Putamen (tissue), 1 donor: ENCODE data around the gene SPAG16.

Experiments
- DNase-seq: peaks from one replicate; pipeline ENCODE4 v3.0.0-alpha.2; 2016; ENCODE audit warnings: low spot score

The SPAG16 gene

DNA sequence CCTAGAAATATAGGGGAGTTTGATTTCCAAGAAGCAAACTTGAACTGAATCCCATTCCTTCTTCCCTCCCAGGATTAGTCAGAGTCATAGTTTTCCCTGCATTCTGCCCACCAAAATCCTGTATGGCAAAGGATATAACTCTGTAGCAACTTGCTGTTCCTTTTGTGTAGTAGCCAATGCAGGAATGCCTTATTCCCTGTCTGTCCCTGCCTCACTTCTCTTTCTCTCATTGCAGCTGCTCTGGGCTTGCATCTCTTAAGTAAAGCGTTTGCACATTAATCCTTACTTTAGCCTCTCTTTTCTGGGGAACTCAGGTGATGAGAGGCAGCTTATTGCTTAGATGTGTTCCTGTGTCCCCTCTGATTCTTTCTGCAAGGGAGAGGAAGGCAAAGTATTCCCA, 793.5 kb downstream of the SPAG16 start:
- no peak for DNase-seq

DNA sequence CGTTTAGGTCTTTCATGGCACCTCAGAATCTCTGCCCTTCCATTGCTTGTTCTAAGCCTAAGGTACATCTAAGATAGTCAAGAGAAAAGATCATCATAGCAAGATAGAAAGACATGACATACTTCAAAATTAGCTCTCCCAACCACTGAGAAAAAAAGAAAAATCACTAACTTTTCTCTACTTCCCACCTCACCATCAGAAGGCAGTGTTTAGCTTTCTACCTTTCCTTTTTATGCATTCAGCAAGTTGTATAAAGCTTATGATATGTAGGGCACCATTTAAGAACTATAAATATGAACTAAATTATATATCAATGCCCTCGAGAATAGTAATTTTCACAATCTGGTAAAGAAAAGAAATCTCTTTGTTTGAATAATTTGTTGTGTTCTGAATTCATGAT, 794.8 kb downstream of the SPAG16 start:
- DNase-seq, result no peak

DNA sequence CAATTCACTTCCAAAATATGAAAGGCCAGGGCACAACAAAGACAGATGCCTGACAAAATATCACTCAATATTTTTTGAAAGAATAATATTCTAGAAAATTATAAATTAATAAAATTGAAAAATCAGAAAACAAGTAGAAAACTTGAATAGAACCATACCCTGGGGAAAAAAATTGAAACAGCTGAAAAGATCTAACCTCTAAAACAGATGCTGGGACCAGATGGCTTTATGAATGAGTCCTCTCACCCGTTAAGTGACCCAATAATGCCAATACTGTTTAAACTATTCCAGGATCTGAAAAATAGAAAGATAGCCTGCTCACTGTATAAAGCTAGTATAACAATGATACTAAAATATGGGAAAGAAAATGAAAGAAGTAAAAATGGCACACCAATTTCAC, 804.3 kb downstream of the SPAG16 start:
- DNase-seq, result no peak

DNA sequence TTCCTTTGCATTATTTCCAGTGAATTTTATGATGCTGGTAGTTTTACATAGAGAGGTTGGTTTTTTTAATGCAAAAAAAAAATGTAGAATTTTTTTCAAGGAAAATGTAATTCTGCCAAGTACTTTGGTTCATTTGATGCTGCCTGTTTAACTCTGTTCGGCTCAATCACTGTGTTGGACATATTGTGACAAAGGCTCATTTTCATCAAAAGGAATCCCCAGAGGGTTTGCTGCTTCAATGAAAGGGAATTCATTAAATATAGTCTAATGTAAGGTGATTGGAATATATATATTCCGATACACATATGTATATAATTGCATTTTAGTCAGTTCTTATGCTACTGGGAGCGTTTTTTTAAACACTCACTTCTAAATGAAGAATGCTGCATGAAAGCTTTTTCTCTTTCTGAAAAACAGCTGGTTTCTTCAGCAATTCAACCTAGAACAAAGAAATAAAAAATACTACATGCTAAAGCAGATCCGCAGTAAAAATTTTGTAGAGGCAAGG, 812.0 kb downstream of the SPAG16 start:
- no peak for DNase-seq

DNA sequence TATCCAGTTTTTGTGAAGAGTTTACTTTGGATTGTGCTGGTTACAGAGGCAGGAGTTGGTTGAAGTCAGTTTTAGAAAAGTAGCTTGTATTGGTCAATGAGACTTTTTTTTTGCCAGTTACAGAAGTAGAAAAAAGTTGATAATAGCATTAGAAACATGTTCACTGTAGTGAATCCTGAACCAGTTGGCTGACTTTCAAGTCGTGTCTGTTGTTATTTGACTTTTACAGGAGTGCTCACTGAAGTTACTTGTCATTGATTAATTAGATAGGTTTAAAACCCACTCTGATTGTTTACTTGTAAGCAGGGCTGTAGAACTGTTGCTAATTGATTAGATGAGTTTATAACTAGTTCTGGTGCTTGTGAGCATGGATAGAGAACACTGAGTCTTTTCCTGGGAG, 814.5 kb downstream of the SPAG16 start:
- no peak for DNase-seq

DNA sequence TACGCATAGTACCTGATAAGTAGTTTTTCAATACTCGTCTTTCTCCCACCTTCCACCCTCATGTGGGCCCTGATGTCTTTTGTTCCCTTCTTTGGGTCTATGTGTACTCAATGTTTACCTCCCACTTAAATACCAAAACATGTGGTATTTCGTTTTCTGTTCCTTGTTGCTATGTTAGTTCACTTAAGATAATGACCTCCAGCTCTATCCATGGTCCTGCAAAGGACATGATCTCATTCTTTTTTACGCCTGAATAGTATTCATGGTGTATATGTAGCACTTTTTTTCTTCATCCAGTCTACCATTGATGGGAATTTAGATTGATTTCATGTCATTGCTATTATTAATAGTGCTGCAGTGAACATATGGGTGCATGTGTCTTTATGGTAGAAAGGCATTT, 816.2 kb downstream of the SPAG16 start:
- no peak for DNase-seq

DNA sequence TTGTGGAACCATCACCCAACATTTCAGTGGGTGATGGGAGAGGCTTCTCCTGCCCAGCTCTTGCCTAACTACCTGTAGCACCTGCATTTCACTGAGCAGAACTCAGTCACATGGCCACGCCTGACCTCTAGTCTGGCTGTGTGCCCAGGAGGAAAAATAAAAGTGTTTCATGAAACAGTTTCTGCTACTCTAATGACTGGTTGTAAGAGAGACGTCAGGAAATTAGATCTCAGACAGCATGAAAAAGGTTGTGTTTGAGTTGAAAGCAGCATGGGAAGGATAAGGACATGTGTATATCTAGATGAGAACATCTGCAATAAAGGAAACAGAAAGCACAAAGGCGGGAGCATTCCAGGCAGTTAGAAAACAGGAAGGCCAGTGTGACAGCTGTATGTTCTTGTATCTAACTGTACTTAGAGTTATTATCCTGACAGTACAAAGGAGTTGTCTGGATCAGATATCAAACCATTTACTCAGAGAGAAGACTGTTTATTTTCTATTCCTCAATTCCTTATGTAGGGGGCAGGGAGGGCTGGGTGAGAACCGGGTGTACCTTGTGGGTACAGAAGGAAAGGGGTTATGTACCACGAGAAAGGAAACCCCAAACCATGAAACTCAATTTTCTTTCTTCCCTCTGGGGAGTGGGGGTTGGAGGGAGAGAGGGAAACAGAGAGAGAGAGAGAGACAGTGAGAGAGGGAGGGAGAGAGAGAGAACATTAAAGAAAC, 819.2 kb downstream of the SPAG16 start:
- DNase-seq, result no peak

DNA sequence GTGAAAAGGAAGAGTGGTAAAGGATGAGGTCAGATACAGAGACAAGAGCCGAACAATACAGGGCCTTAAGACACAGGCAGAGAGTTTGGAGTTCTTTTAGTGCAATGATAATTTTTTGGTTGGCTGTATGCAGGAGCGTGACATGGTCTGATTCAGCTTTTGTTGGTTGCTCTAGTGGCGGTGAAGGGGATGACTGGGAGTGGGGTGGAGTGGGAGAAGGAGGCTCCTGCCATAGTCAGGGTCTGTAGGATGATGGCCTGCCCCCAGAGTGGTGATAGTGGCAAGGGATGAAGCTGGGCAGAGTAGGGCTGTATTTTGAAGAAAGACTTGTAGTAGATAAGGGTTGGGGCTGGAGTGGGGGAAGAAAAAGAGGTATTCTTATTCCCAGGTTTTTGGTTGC, 820.0 kb downstream of the SPAG16 start:
- DNase-seq, result no peak

DNA sequence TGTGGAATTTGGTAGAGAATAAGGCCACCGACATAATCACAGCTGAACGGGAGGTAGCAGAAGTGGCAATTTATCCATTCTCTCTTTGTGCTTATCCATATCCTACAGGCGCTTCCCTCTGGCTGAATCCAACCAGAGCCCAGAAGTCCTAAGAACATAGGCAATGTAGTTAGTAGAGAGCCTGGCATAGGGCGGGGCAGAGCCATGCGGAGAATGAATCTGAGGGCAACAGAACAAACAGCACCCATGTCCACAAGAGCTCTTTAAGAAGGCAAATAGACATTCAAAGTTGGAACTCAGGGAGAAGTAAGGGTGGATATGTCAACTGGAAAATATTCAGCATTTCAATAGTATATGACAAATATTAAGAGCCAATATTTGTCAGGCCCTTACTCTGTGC, 820.7 kb downstream of the SPAG16 start:
- no peak for DNase-seq

DNA sequence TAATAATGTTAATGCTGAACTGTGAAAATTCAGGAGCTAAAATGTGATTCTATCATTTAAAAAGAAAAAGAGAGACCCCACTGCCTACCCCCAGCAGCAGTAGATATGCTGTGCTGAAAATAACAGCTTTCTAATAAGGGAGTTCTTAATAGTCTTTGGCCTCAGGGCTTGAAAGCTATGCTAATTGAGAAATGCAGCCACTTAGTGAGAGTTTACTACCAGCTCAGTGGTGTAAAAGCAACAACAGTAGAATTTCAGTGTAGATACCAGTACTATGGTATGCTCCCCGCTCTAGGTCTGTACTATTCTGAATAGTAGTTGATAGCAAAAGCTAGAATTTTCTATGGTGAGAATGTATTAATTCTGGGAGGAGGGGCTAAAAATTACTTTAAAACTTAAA, 823.5 kb downstream of the SPAG16 start:
- no peak for DNase-seq

DNA sequence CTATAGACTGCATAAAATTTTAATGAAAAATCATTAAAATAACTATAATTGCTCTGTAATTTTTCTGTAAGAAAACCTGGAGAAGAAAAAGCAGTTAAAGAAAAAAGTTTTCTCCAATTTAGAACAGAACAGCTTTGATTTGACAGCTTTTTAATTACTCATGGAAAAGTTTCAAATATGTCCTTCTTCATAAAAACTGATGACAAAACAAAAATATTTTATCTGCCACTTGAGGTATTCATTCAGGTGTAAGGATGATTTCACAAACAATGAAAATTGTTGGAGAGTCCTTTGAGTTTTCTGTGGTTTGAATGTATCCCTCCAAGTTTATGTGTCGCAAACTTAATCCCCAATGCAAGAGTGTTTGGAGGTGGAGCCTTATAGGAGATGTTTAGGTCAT, 824.3 kb downstream of the SPAG16 start:
- no peak for DNase-seq

DNA sequence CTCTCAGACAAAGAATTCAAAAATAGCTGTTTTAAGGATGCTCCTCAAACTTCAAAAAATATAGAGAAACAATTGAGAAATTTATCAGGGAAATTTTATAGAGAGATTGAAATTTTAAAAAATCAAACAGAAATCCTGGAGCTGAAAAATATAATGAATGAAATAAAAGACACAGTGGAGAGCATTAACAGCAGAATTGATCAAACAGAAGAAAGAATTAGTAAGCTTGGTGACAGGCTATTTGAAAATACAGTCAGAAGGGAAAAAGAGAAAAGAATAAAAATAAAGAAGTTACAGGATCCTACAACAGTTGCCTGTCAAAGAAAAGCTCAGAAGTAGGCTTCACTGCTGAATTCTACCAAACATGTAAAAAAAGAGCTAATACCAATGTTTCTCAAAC, 832.8 kb downstream of the SPAG16 start:
- no peak for DNase-seq

DNA sequence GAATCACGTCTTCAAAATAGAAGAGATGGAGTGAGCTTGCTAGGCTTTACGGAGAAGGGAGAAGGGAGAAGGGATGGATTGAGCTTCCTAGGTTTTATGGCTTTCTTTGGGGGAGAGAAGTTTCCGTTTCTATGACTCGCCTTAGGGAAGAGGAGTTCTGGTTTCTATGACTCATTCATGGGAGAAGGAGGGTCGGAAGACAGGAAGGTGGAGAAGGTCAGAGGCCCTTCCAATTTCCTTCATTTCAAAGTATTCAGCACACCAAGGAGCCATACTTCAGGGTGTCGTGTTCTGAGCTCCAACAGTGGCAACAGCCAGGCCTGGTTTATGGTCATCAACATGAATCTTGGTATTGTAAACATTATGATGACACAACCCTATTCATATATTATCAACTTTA, 841.9 kb downstream of the SPAG16 start:
- DNase-seq, result no peak

DNA sequence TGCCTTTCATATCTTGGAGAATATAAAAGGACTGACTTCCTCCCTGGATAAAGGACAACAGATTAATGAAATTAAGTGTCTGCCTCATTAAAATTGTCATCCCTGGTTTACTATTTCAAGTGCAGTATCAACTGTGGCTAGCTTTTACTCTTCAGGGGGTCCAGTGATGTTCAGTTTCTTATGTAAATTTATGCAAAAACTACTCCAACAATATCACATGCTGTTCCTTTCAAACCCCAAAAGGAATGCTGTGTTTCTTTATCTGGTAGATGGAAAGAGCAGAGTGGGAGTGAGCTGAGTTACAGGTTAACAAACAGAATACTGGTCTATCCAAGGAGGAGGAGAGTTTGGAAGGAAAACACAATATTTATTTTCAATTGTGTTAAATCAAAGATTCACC, 842.9 kb downstream of the SPAG16 start:
- DNase-seq, result no peak

DNA sequence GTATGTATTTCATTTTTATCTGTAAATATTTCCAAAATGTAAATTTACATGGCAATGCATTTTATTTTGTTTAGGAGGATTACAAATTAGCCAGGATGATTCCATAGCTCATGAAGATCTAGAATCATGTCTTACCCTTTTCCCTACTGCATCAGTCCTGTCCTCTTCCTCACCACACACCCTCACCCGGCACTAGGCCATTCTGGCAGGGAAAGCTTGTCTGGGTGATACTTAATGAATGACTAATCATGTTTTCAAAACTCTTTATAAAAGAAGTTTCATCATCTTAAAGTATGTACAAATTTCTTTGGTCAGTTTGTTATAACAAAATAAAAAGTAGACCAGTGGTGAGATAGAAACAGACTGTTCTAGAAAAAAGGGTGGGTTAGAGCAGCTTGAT, 843.3 kb downstream of the SPAG16 start:
- no peak for DNase-seq

DNA sequence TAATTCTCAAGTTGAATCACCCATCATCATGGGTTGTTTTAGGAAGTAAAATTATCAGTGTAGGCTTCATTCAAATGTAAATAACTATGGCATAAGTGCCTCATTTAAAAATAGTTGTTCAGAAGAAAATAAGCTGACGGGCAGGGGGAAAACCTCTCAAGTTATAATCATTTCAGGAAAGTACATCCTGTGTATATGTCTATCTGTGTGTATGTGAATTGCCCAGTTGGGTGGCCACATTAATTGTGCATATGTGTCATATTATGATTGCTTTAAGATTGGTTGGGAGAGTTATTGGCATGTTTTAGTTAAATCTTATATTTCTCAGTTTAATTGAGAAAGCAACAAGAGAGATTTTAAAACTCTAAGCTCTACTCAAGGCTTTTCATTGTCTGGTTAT, 843.8 kb downstream of the SPAG16 start:
- DNase-seq, result no peak

DNA sequence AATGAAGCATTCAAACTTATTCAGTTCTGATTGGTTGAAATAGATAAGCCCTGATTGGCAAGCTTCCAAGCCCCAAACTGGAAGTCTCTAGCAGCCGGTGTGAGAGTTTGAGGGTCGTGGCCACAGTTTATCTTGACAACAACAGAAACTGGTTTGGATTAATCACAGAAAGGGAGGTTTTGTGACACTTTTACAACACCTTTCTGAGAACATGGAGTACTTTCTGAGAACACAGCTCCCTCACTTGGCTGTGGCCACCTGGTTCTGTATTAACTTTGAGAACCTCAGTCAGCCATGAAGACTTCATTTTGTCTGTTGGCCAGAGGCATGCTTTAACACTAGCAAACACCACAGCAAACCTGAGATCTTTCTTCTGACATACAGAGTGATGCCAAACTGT, 845.9 kb downstream of the SPAG16 start:
- DNase-seq, result no peak

DNA sequence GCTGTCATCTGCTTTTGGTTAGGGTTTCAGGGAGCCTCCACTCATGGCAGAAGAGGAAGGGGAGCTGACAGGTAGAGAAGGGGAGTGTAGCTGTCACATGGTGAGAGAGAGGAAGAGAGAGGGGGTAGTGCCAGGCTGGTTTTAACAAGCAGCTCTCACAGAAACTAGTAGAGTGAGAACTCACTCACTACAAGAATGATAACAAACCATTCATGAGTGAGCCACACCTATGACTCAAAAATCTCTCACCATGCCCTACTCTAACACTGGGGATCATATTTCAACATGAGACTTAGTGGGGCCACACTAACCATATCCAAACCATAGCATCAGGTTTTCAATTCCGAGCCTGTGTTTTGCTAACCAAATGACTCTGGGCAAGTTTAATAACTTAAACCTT, 851.7 kb downstream of the SPAG16 start:
- DNase-seq, result no peak

DNA sequence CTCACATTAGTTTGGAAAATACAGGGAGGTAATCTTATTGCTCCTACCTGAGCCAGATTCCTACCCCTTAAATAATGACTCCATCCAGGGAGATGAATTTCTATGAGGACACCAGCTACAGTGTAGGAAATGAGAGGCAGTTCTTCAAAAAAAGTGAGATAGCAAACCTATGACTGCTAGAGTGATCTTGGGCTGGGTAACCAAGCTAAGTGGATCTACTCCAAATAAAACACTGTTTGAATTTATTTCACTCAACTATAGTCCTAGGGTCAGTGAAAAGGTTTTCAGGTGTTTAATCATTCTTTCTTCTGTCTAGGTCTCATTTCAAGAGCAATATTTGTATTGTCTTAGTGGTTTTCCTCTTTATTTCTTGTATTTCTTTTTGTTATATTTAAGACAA, 854.5 kb downstream of the SPAG16 start:
- DNase-seq, result no peak

DNA sequence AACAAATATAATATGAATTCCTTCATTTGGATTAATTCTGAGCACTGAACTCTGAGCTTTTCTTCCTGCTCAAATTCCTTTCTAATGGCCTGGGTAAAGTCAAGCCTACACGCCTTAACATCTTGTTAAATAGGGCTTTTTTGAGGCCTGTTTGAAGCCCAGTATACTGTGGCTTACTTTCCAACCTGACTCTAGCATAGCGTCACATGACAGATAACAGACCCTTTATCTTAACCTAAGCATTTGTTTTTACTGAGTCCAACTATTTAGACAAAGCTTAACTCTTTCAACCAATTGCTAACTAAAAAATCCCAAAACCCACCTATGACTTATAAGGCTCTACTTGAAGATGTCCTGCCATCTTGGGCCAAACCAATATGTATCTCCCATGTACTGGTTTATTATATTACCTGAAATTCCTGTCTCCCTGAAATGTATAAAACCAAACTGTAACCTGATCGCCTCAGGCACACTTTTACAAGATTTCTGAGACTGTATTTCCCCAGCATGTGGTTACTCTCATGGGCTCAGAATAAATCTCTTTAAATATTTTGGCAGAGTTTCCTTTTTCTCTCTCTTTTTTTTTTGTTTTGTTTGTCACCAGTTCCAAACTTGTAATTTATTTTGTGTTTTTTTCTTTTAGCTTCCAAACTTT, 855.5 kb downstream of the SPAG16 start:
- no peak for DNase-seq

DNA sequence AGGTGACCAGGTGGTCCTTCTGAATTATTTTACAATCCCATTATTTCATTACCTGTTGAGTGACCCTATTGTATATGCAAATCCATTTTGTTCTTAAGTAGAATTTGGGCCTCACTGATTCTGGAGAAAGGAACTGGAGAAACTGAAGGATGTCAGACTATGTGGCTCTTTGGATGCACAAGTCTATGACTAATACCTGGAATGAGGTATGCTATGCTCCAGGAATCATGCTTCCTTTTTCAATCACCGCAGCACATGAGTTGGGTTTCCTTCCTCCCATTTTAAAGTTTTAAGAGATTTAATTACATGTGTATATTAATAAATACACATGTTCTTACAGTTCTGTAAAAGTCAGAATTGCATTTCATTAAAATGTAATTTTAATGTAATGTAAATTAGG, 872.7 kb downstream of the SPAG16 start:
- no peak for DNase-seq

DNA sequence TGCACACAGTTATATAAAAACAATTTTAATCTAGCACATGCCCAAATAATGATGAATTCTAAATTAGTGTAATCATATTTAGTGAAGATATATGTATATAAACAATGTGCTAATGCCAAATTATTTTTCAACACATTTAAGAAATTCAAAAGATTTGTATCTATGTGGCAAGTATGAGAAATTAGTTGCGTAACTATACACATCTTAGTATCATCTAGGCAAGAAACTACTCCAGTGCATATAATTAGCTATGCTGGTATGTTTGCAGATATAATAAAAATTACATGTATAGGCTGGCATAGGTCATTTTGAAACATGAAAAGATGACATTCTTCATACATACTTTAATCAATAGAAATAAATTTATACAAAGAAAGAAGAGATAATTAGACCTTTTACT, 874.6 kb downstream of the SPAG16 start:
- no peak for DNase-seq

DNA sequence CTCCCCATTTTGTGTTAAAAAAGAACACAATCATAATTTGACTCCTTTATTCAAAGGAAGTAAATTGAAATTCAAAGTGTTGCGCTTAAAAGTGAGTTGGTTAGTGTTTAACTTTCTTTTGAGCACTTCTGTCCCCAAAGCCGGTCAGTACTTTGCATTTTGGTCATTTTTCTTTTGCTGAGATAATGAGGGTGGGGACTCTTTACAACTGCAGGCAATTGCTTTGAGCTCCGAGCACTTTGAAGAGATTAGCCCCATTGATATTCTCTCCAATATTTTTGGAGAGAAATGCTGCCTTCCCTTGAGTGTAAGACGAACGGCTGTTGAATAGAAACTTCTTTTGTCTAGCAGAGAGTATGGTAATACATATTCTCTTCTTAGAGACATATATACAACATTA, 885.0 kb downstream of the SPAG16 start:
- DNase-seq, result no peak

DNA sequence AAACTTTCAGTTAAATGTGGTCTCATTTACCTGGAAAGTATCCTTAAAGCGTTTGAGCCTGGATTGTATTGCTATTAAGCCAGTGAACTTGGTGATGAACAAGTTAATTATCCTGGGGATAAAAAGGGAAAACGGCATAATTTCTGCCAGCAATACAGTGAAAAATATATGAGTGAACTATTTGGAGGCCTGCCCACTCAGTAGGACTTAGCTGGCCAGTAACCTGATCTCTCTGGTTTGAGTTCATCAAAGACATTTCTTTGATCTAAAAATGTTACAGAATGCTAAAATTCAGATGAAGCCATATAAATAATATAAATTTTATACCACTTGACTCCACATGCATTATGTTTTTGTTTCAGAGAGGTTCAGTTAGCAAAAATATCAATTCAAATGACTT, 885.5 kb downstream of the SPAG16 start:
- DNase-seq, result no peak
